HG03039 (cell line): ENCODE measurements around the gene HSF2BP.
"Not testable (repeated sequence)": the region's sequence is repeated elsewhere in the genome, so short reads cannot be mapped to it uniquely, and the experiment has no call there.

Source experiments
- ATAC-seq: cut with Tn5 transposase; IDR thresholded peaks from one replicate; pipeline ENCODE4 v1.9.1; 2021; ENCODE audit warnings: mild to moderate bottlenecking, moderate library complexity; ENCODE audit not compliant: unreplicated experiment

Gene HSF2BP

DNA sequence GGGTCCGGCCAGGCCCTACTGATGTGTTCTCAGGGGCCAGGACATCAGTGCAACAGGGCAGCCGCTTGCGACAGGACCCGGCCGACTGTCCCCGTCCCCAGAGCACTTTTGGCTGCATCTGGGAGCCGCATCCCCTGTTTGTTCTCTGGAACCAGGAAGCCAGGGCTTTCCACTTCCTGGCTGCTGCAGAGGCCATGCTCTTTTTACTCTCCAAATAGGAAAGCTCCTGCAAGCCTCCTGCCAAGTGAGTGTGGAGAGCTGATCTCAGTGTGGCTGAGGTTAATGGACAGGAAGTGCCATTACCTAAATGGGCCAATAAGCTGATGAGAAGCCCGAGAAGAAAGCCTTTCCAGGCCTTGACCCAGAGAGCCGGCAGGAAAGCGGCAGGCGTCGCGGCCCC, 180.1 kb downstream of the HSF2BP start:
- not testable (repeated sequence) for ATAC-seq
